ENCODE data around the gene HOXB1. TPM values are rescaled to one million over a fixed set of nuclear protein-coding genes. Genes with fewer than 3 reads are reported as not detected.

The HOXB1 gene
- not detected for polyA plus RNA-seq (2013, experiment 1 of 2; ENCODE audit: insufficient read length)
- polyA plus RNA-seq (2013, experiment 2 of 2; ENCODE audit: insufficient read length), result not detected

GRCh38 chr17:48530887-48531272, at the start of gene HOXB1:
Gene HOXB1, minus strand, starts transcription at chr17:48531011. Its CDS starts 107 bp downstream, at chr17:48530904.
- DNase-seq, result no peak

GRCh38 chr17:48579760-48580554, 49.1 kb upstream of the HOXB1 start:
- DNase-seq, result no peak

GRCh38 chr17:48579471-48579759, 48.6 kb upstream of the HOXB1 start:
- DNase-seq, result no peak

GRCh38 chr17:48578616-48579470, 48.0 kb upstream of the HOXB1 start:
- DNase-seq, result no peak

- peak; percentile 74 for DNase-seq
These were observed 47.3 kb upstream of the HOXB1 start, which contains the start of gene HOXB4 for GRCh38 chr17:48577946-48578615. Gene HOXB4, minus strand, starts transcription at chr17:48578350. Its CDS starts 31 bp downstream, at chr17:48578319.

- no peak for DNase-seq
These were observed 46.6 kb upstream of the HOXB1 start for GRCh38 chr17:48577330-48577945.

GRCh38 chr17:48576479-48577309, 45.9 kb upstream of the HOXB1 start:
- DNase-seq, result no peak

- no peak for DNase-seq
These were observed 45.1 kb upstream of the HOXB1 start for GRCh38 chr17:48575673-48576478.

GRCh38 chr17:48575066-48575582, 44.3 kb upstream of the HOXB1 start:
- DNase-seq, result no peak

GRCh38 chr17:48574505-48575065, 43.8 kb upstream of the HOXB1 start:
- DNase-seq, result no peak

GRCh38 chr17:48571826-48572417, 41.1 kb upstream of the HOXB1 start:
- DNase-seq, result no peak

GRCh38 chr17:48571024-48571818, 40.4 kb upstream of the HOXB1 start:
- no peak for DNase-seq

- DNase-seq, result no peak
These were observed 39.7 kb upstream of the HOXB1 start for GRCh38 chr17:48570325-48571023.

GRCh38 chr17:48569674-48570324, 39.0 kb upstream of the HOXB1 start:
- DNase-seq, result no peak

GRCh38 chr17:48569240-48569582, 38.4 kb upstream of the HOXB1 start:
- no peak for DNase-seq

- no peak for DNase-seq
These were observed 37.9 kb upstream of the HOXB1 start for GRCh38 chr17:48568499-48569239.

Data from fibroblast of skin of back (primary cell).